Measurements from ENCODE around the gene EXT2.

Gene EXT2

DNA sequence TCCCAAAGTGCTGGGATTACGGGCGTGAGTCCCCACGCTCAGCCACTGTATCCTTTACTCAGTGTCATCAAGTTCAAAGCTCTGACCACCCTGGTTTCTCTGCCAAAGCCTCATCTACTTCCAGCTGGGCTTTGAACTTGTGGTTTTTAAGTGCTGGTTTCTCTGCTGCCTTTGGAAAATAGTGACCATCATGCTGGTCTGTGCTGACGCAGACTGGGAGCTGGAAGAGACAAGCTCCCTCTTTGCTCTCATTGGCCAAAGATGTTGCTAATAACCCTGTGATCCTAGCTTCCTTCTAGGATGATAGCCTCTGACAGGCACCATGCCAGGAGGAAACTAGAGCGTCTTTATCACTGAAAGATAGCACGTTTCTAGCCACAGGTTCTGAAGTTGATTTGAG is 152.0 kb downstream of the EXT2 start:
- no peak overlapping the region for H3K4me3 ChIP-seq (ENCODE audit: low read depth, low read length)
- TF ChIP-seq, protein P1, sequence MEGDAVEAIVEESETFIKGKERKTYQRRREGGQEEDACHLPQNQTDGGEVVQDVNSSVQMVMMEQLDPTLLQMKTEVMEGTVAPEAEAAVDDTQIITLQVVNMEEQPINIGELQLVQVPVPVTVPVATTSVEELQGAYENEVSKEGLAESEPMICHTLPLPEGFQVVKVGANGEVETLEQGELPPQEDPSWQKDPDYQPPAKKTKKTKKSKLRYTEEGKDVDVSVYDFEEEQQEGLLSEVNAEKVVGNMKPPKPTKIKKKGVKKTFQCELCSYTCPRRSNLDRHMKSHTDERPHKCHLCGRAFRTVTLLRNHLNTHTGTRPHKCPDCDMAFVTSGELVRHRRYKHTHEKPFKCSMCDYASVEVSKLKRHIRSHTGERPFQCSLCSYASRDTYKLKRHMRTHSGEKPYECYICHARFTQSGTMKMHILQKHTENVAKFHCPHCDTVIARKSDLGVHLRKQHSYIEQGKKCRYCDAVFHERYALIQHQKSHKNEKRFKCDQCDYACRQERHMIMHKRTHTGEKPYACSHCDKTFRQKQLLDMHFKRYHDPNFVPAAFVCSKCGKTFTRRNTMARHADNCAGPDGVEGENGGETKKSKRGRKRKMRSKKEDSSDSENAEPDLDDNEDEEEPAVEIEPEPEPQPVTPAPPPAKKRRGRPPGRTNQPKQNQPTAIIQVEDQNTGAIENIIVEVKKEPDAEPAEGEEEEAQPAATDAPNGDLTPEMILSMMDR (IDR thresholded peaks at IDR 0.05; ENCODE audit: low read depth, low read length), result no peak
- DNase-seq (ENCODE audit: low read depth, low spot score), result no peak
- in situ Hi-C loops (cut with HindIII; ENCODE audit: low sequenced_read_pairs), result no loop called here

DNA sequence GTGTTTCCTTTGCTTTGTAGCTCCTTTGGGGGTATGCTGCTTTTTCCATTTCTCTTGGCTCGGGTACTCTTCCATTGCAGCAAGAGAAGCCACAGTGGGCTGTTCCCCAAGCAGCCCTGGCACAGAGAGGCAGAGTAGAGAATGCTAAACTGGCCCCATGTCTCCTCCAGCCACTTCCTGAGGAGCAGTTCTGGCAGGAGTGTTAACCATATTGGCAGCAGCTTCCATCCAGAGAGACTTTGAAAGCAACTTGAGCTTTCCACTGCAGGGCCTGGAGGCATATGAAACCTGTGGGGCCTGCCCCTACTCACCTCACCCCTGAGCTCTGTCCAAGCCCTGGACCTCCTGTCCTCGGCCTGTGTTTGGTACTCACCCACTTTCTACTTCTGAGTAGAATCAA is 152.6 kb downstream of the EXT2 start:
- TF ChIP-seq, protein P1 (IDR thresholded peaks at IDR 0.05; ENCODE audit: low read depth, low read length), result no peak
- peak; percentile 24 for DNase-seq (ENCODE audit: low read depth, low spot score)
- in situ Hi-C loops (cut with HindIII; ENCODE audit: low sequenced_read_pairs), result no loop called here
- H3K4me3 ChIP-seq (ENCODE audit: low read depth, low read length), result no peak overlapping the region

DNA sequence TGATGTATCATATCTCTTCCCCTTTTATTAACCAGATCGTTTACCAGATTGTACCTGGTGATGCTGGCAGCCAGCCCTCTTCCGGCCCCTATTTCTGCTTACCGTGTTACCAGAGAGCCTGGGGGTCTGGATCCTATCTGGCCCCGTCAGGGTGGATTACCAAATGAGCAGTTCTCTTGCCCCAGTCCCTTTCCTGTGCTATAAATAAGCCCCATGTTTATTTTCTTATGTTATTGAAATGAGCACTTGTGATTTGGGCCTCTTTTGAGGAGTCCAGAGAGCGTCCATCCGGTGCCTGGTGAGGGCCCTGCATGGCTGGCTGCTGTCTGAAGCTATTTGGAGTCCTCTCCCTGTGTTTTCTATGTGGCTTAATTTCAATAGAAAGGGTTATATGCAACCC is 154.9 kb downstream of the EXT2 start:
- TF ChIP-seq, protein P1 (IDR thresholded peaks at IDR 0.05; ENCODE audit: low read depth, low read length), result no peak
- DNase-seq (ENCODE audit: low read depth, low spot score), result no peak
- in situ Hi-C loops (cut with HindIII; ENCODE audit: low sequenced_read_pairs), result no loop called here
- H3K4me3 ChIP-seq (ENCODE audit: low read depth, low read length), result no peak overlapping the region

DNA sequence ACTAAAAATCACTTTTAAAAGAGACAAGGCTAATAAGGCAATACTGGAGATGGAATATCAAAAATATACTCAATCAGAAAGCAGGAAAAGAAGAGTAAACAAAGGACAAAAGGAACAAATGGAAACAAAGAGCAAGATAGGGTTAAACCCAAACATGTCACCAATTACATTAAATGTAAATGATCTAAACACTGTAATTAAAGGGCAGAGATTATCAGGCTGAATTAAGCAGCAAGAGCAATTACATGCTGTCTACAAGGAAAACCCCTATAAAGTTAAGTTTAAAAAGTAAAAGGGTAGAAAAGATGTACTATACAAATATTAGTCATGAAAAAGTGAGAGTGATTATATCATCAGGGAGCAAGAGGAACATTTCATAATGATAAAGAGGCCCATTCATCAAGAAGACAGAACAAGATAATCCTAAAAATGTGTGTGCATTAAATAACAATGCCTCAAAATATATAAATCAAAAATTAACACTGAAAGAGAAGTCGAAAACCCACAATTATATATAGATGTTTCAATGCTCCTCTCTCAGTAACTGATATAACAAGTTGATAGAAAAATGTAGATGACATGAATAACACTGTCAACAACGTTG is 157.6 kb downstream of the EXT2 start:
- H3K4me3 ChIP-seq (ENCODE audit: low read depth, low read length), result no peak overlapping the region
- in situ Hi-C loops (cut with HindIII; ENCODE audit: low sequenced_read_pairs), result no loop called here
- TF ChIP-seq, protein P1 (IDR thresholded peaks at IDR 0.05; ENCODE audit: low read depth, low read length), result no peak
- no peak for DNase-seq (ENCODE audit: low read depth, low spot score)

DNA sequence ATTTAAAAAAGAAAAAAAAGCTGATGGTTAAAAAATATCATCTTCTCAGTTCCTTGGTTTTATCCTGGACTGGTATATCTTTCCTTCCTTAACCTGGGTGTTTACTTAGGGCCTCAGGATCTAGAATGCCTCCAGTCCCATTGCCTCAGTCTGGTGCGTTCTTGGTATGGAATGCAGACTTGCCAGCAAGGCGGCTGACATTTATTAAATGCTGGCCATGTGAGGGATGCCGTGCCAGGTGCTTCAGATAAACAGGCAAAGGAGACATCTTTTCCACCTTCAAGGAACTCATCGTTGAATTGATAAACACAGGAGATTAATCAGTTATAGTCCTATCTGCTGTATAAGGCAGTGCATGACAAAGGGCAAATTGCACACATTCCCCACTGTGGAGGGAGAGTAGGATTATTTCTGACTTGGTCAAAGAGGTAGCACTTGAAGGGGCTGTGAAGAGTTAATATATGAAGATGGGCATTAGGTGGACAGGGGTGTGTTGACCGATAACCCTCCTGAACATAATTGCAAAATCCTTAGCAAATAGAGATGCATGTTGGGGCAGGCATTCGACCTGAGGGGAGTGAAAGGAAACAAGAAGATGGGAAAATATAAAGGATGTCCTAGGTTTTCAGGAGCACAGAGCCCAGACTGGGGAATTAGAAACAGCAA is 160.1 kb downstream of the EXT2 start:
- DNase-seq (ENCODE audit: low read depth, low spot score), result no peak
- H3K4me3 ChIP-seq (ENCODE audit: low read depth, low read length), result no peak overlapping the region
- in situ Hi-C loops (cut with HindIII; ENCODE audit: low sequenced_read_pairs), result no loop called here
- TF ChIP-seq, protein P1 (IDR thresholded peaks at IDR 0.05; ENCODE audit: low read depth, low read length), result no peak

DNA sequence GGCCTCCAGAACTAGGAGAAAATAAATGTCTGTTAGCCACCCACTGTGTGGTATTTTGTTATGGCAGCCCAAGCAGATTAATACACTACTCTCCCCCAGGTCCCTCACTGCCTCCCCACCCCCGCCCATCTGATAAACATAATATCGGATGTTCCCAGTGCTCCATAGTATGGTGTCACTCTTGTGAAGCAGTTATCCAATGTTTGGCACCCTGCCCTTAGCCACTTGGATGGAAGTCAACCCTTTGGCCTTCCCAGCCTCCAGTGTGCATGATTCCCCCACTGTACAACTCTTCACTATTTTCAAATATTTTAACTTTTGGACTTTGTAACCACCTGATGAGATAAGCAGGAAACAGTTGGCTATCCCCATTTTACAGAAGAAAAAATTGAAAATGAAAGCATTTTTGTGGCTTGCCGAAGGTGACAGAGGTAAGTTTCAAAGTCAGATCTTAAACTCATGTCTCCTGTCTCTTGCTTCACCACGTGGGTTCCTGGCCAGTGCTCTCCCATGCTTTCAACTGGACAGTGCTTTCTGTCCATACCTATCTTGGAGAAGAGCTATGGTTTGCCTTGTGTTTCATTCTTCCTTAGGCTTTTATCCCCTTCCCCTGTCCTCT is 161.3 kb downstream of the EXT2 start:
- no peak for DNase-seq (ENCODE audit: low read depth, low spot score)
- in situ Hi-C loops (cut with HindIII; ENCODE audit: low sequenced_read_pairs), result no loop called here
- TF ChIP-seq, protein P1 (IDR thresholded peaks at IDR 0.05; ENCODE audit: low read depth, low read length), result no peak
- H3K4me3 ChIP-seq (ENCODE audit: low read depth, low read length), result no peak overlapping the region

Measured in astrocyte of the spinal cord (primary cell).